ENCODE data around the gene NDUFB5.

The NDUFB5 gene

GRCh38 chr3:179673523-179673922 lies 68.9 kb downstream of the NDUFB5 start:
- no peak overlapping the region for H3K4me3 ChIP-seq (ENCODE audit: low read depth, low read length)

DNA sequence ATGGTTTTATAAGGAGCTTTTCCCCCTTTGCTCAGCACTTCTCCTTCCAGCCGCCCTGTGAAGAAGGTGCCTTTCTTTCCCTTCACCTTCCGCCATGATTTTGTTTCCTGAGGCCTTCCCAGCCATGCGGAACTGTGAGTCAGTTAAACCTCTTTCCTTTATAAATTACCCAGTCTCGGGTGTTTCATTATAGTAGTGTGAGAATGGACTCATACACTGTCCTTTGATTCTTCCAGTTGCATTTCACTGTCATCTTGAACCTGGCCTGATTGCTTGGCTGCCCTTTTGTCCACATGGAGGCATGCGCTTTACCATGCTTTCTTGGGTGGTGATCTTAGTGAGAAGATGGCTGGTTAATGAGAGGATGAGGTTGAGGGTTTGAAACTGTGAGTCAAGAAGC lies 71.5 kb downstream of the NDUFB5 start:
- TF ChIP-seq, protein P1, sequence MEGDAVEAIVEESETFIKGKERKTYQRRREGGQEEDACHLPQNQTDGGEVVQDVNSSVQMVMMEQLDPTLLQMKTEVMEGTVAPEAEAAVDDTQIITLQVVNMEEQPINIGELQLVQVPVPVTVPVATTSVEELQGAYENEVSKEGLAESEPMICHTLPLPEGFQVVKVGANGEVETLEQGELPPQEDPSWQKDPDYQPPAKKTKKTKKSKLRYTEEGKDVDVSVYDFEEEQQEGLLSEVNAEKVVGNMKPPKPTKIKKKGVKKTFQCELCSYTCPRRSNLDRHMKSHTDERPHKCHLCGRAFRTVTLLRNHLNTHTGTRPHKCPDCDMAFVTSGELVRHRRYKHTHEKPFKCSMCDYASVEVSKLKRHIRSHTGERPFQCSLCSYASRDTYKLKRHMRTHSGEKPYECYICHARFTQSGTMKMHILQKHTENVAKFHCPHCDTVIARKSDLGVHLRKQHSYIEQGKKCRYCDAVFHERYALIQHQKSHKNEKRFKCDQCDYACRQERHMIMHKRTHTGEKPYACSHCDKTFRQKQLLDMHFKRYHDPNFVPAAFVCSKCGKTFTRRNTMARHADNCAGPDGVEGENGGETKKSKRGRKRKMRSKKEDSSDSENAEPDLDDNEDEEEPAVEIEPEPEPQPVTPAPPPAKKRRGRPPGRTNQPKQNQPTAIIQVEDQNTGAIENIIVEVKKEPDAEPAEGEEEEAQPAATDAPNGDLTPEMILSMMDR (IDR thresholded peaks at IDR 0.05; ENCODE audit: borderline replicate concordance, insufficient read depth, low read depth, low read length), result no peak
- H3K4me3 ChIP-seq (ENCODE audit: low read depth, low read length), result no peak overlapping the region

More at GRCh38 chr3:179673523-179673922, 68.9 kb downstream of the NDUFB5 start:
- TF ChIP-seq, protein P1 (IDR thresholded peaks at IDR 0.05; ENCODE audit: borderline replicate concordance, insufficient read depth, low read depth, low read length), result no peak

Measured in GM12875 (cell line).